HepG2 (cell line): Measurements from ENCODE around the gene OR2F2. TPM values are rescaled to one million over a fixed set of nuclear protein-coding genes. Genes with fewer than 3 reads are reported as not detected.

Experiments
- AGO2 ChIP-seq: fragments of 200-400 bp; formaldehyde crosslinking; optimal IDR thresholded peaks from 2 replicates; pipeline ENCODE3; 2017; ENCODE audit warnings: mild to moderate bottlenecking, low read depth, low read length, moderate library complexity
- FOXA3 ChIP-seq: IDR thresholded peaks from 2 replicates; pipeline ENCODE4 v1.6.1; 2016; ENCODE audit warnings: missing genetic modification reagents, missing compliant biosample characterization
- MIXL1 ChIP-seq: IDR thresholded peaks from 2 replicates; pipeline ENCODE4 v1.6.1; 2016
- MLX ChIP-seq: IDR thresholded peaks from 2 replicates; pipeline ENCODE4 v1.6.1; 2016
- RNF2 ChIP-seq: fragments of 450-650 bp; conservative IDR thresholded peaks from 2 replicates; pipeline ENCODE4 v1.6.1; 2016; ENCODE audit warnings: low read depth
- TBX3 ChIP-seq: fragments of 450-650 bp; IDR thresholded peaks from 2 replicates; pipeline ENCODE4 v1.6.1; 2017; ENCODE audit warnings: antibody characterized with exemption, mild to moderate bottlenecking, inconsistent platforms, borderline replicate concordance
- ZBTB40 ChIP-seq, 2 experiments: fragments of 450-650 bp in 1 of 2; sonication (generic) in 1 of 2; formaldehyde crosslinking in 1 of 2; IDR thresholded peaks; 2 replicates each; pipeline versions ENCODE4 v1.6.1 to v1.8.0; 2016 to 2022; ENCODE audit warnings: antibody characterized with exemption in 1 of 2, mild to moderate bottlenecking in 1 of 2, missing genetic modification reagents in 1 of 2
- ZBTB43 ChIP-seq: sonication (generic); formaldehyde crosslinking; conservative IDR thresholded peaks from 2 replicates; pipeline ENCODE4 v1.4.0; 2020; ENCODE audit warnings: missing genetic modification reagents
- ZEB1 ChIP-seq: IDR thresholded peaks from 2 replicates; pipeline ENCODE4 v1.6.1; 2012; ENCODE audit warnings: mild to moderate bottlenecking, low read depth, inconsistent platforms; ENCODE audit not compliant: insufficient replicate concordance
- ZNF362 ChIP-seq: sonication (generic); formaldehyde crosslinking; IDR thresholded peaks from 2 replicates; pipeline ENCODE4 v1.4.0; 2020; ENCODE audit warnings: missing genetic modification reagents, mild to moderate bottlenecking, borderline replicate concordance
- polyA plus RNA-seq, 8 experiments: library from polyadenylated mRNA; depleted of rRNA in 3 of 8; stranded (reverse) in 7 of 8; unstranded in 1 of 8; fragments of >200 nt; fragmentation: Illumina TruSeq in 4 of 8; extraction: Trizol in 4 of 8; gene quantifications; 2 replicates each; pipeline versions ENCODE4 v1.2.1 to v1.2.3, GENCODE V29; 2011 to 2016; ENCODE audit warnings: low read depth in 4 of 8, missing spikeins in 1 of 8, mixed read lengths in 1 of 8; ENCODE audit not compliant: insufficient read depth in 1 of 8
- total RNA-seq, 5 experiments: library from RNA; depleted of rRNA; stranded (reverse); fragments of >200 nt; fragmentation: Illumina TruSeq; extraction: Trizol; gene quantifications; 2 replicates each; pipeline ENCODE4 v1.2.3, GENCODE V29; 2016; ENCODE audit warnings: low read depth in 1 of 5

The OR2F2 gene
- total and polyA plus RNA-seq, 2 of the 13 experiments (the other 11 are each of a cell fraction or from before 2014, with no cell fraction given): 0.13 TPM; not detected in 1

- TF ChIP-seq MLX (CRISPR knock-in tag) (no peak), TBX3 (peak; percentile 12; the same call in 1 of the 2 replicates), ZEB1 (no peak), FOXA3 (peak; percentile 43; the same call in 1 of the 2 replicates), AGO2 (no peak), MIXL1 (CRISPR knock-in tag) (peak; percentile 48; the same call in 1 of the 2 replicates), ZBTB40 (IDR thresholded peaks at IDR 0.05) (no peak), ZBTB40 (CRISPR knock-in tag; IDR thresholded peaks at IDR 0.05) (no peak), RNF2 (no peak), ZNF362 (no peak), ZBTB43 (CRISPR knock-in tag) (peak; percentile 52; the same call in 1 of the 2 replicates)
Measured at GRCh38 chr7:143892527-143893300, 42.3 kb upstream of the OR2F2 start (continued).
